ENCODE data around the gene MZB1. TPM values are rescaled to one million over a fixed set of nuclear protein-coding genes. Genes with fewer than 3 reads are reported as not detected.

The MZB1 gene
- total and polyA plus RNA-seq, 2 of the 13 experiments (the other 11 are each of a cell fraction or from before 2014, with no cell fraction given) = 0.31 to 0.40 TPM

- TF ChIP-seq MYPOP (CRISPR knock-in tag; IDR thresholded peaks at IDR 0.05) (no peak), KLF6 (CRISPR knock-in tag; IDR thresholded peaks at IDR 0.05) (no peak), KAT2B (IDR thresholded peaks at IDR 0.05; ENCODE audit: borderline replicate concordance, low read depth, low read length) (no peak), ZNF83 (CRISPR knock-in tag; IDR thresholded peaks at IDR 0.05; ENCODE audit: borderline replicate concordance) (no peak), SALL1 (CRISPR knock-in tag; IDR thresholded peaks at IDR 0.05) (peak; percentile 67), AKNA (CRISPR knock-in tag; IDR thresholded peaks at IDR 0.05; ENCODE audit: borderline replicate concordance) (no peak), EHMT2 (IDR thresholded peaks at IDR 0.05; ENCODE audit: borderline replicate concordance, low read depth, low read length) (no peak), ZNF674 (CRISPR knock-in tag; IDR thresholded peaks at IDR 0.05; ENCODE audit: low read depth) (0 out of 2 replicates have a peak, but pooled peaks have one; percentile 33), ZNF737 (CRISPR knock-in tag; IDR thresholded peaks at IDR 0.05; ENCODE audit: borderline replicate concordance) (no peak), PHF8 (CRISPR knock-in tag; IDR thresholded peaks at IDR 0.05) (peak; percentile 89), IRF1 (CRISPR knock-in tag; IDR thresholded peaks at IDR 0.05; ENCODE audit: low read depth) (0 out of 2 replicates have a peak, but pooled peaks have one; percentile 38), PHF20 (CRISPR knock-in tag; IDR thresholded peaks at IDR 0.05) (no peak), PRDM15 (CRISPR knock-in tag; IDR thresholded peaks at IDR 0.05) (no peak), TBX2 (CRISPR knock-in tag; IDR thresholded peaks at IDR 0.05; ENCODE audit: borderline replicate concordance) (no peak), NR2F1 (CRISPR knock-in tag; IDR thresholded peaks at IDR 0.05) (no peak), SNAPC5 (CRISPR knock-in tag; IDR thresholded peaks at IDR 0.05; ENCODE audit: borderline replicate concordance) (no peak), CBX1 (IDR thresholded peaks at IDR 0.05; ENCODE audit: low read depth) (no peak)
Measured at GRCh38 chr5:139439013-139439903, 49.5 kb upstream of the MZB1 start, which contains the start of gene DNAJC18 (continued).
